Measurements from ENCODE around the gene FCRL1.

The FCRL1 gene

GRCh38 chr1:157798211-157798610 lies 21.7 kb downstream of the FCRL1 start:
- H3K36me3 ChIP-seq (ENCODE audit: insufficient read depth, low read length) = no peaks in the 10 kb centered on the region
- no peaks in the 10 kb centered on the region for H3K4me1 ChIP-seq (ENCODE audit: insufficient read depth, low read length)
- no peak overlapping the region for H3K4me3 ChIP-seq (ENCODE audit: low read depth in 1 of 2, low read length in 2 of 2)
- H3K9ac ChIP-seq (ENCODE audit: low read length) = no peak overlapping the region
- no peaks in the 10 kb centered on the region for H3K9me3 ChIP-seq (ENCODE audit: low read length)
- no peak overlapping the region for H3K27ac ChIP-seq (ENCODE audit: low read depth, low read length)
- H3K27me3 ChIP-seq (ENCODE audit: control insufficient read depth in 1 of 2, insufficient read depth in 2 of 2, low read length in 2 of 2) = no peaks in the 10 kb centered on the region

DNA sequence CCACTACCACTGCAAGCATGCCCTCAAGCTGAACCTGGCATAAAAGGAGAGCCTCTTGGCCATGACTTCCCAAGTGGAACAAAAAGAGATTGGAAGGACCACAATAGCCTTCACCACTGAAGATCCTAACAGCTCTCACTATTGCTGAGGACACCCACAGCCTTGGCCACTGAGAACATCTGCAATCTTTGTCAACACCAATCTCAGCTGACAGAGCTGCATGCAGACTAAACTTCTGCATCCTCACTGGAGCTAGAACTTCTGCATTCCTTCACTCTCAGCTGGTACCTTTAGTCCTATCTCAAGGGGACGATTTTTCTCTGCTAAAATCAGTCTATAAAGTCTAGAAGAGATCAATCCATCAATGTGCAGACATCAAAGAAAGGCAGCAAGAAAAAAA lies 34.7 kb downstream of the FCRL1 start:
- Histone ChIP-seq H3K27ac (ENCODE audit: low read depth, low read length) (no peak overlapping the region), H3K4me3 (ENCODE audit: low read depth in 1 of 2, low read length in 2 of 2) (no peak overlapping the region), H3K4me1 (ENCODE audit: insufficient read depth, low read length) (no peaks in the 10 kb centered on the region), H3K36me3 (ENCODE audit: insufficient read depth, low read length) (no peaks in the 10 kb centered on the region), H3K27me3 (ENCODE audit: control insufficient read depth in 1 of 2, insufficient read depth in 2 of 2, low read length in 2 of 2) (no peaks in the 10 kb centered on the region), H3K9ac (ENCODE audit: low read length) (no peak overlapping the region), H3K9me3 (ENCODE audit: low read length) (no peaks in the 10 kb centered on the region)

DNA sequence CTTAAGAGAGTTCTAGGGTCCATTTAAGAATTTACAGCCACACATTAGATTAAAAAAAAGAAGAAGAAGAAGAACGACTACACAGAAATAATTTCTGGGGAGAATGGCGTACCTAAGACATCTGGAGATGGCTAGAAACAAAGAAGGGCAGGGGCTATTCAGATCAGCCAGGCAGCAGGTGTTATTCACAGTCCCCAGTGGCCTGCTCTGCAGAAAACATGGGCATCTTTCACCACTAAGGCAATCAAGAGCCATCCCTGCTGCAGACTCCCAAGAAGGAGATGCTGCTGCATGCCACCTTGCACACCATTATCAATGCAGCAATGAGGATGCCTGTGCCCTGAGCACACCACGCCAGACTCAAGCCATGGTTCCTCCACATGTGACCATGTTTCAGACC lies 35.1 kb downstream of the FCRL1 start:
- Histone ChIP-seq H3K4me3 (ENCODE audit: low read depth in 1 of 2, low read length in 2 of 2) (no peak overlapping the region), H3K9me3 (ENCODE audit: low read length) (no peaks in the 10 kb centered on the region), H3K9ac (ENCODE audit: low read length) (no peak overlapping the region), H3K27me3 (ENCODE audit: control insufficient read depth in 1 of 2, insufficient read depth in 2 of 2, low read length in 2 of 2) (no peaks in the 10 kb centered on the region), H3K4me1 (ENCODE audit: insufficient read depth, low read length) (no peaks in the 10 kb centered on the region), H3K36me3 (ENCODE audit: insufficient read depth, low read length) (no peaks in the 10 kb centered on the region), H3K27ac (ENCODE audit: low read depth, low read length) (no peak overlapping the region)

DNA sequence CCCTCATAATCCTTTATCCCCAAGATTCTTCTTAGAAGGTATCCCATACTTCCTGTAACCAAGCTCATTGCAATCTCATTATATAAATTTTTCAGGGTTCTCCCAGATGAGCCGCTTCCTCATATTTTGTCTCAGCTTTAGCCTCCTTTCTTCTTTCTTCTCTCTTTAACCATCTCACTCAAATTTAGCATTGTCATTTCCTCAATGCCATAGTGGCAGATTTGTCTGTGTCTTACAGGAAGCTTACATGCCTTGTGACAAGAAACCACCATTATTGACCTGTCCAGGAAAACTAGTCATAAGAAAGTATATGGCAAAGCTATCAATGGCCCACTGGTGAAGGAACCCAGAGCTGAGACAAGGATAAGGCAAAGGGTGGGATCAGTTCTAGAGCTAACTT lies 37.0 kb downstream of the FCRL1 start:
- no peaks in the 10 kb centered on the region for H3K4me1 ChIP-seq (ENCODE audit: insufficient read depth, low read length)
- H3K9me3 ChIP-seq (ENCODE audit: low read length) = no peaks in the 10 kb centered on the region
- no peak overlapping the region for H3K27ac ChIP-seq (ENCODE audit: low read depth, low read length)
- H3K27me3 ChIP-seq (ENCODE audit: control insufficient read depth in 1 of 2, insufficient read depth in 2 of 2, low read length in 2 of 2) = no peaks in the 10 kb centered on the region
- H3K9ac ChIP-seq (ENCODE audit: low read length) = no peak overlapping the region
- H3K36me3 ChIP-seq (ENCODE audit: insufficient read depth, low read length) = no peaks in the 10 kb centered on the region
- H3K4me3 ChIP-seq (ENCODE audit: low read depth in 1 of 2, low read length in 2 of 2) = no peak overlapping the region

GRCh38 chr1:157781048-157781447 lies 38.9 kb downstream of the FCRL1 start:
- Histone ChIP-seq H3K9ac (ENCODE audit: low read length) (no peak overlapping the region), H3K36me3 (ENCODE audit: insufficient read depth, low read length) (no peaks in the 10 kb centered on the region), H3K27ac (ENCODE audit: low read depth, low read length) (no peak overlapping the region), H3K27me3 (ENCODE audit: control insufficient read depth in 1 of 2, insufficient read depth in 2 of 2, low read length in 2 of 2) (no peaks in the 10 kb centered on the region), H3K4me1 (ENCODE audit: insufficient read depth, low read length) (no peaks in the 10 kb centered on the region), H3K9me3 (ENCODE audit: low read length) (no peaks in the 10 kb centered on the region), H3K4me3 (ENCODE audit: low read depth in 1 of 2, low read length in 2 of 2) (no peak overlapping the region)

DNA sequence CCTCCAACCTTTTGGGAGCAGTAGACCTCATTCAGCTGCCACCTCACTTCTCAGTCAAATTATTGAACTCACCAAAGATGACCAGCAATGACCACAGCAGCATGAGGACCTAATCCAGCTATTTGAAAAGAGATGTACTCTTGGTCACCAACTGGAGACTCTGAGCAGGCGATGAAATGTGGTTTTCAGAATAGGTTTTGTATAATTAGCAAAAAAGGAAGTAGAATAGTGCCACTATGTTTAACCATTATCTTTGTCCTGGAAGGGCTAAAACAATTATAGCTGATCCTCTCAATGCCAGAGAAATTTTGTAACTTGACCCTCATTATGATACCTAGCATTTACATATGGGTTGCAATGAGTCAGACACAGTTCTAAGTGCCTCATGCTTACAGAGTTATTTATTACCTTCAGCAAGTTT lies 42.9 kb downstream of the FCRL1 start, which contains the start of gene FCRL2:
Gene FCRL2, minus strand, starts transcription at position 162 of the 421 bp plus-strand sequence. Its CDS starts 59 bp downstream, at position 103.
- H3K36me3 ChIP-seq (ENCODE audit: insufficient read depth, low read length) = no peaks in the 10 kb centered on the region
- H3K9ac ChIP-seq (ENCODE audit: low read length) = no peak within 1 kb of the TSS
- no peaks in the 10 kb centered on the region for H3K4me1 ChIP-seq (ENCODE audit: insufficient read depth, low read length)
- no peak within 1 kb of the TSS for H3K27ac ChIP-seq (ENCODE audit: low read depth, low read length)
- no peak within 1 kb of the TSS for H3K4me3 ChIP-seq (ENCODE audit: low read depth in 1 of 2, low read length in 2 of 2)
- no peaks in the 10 kb centered on the region for H3K9me3 ChIP-seq (ENCODE audit: low read length)
- no peaks in the 10 kb centered on the region for H3K27me3 ChIP-seq (ENCODE audit: control insufficient read depth in 1 of 2, insufficient read depth in 2 of 2, low read length in 2 of 2)

DNA sequence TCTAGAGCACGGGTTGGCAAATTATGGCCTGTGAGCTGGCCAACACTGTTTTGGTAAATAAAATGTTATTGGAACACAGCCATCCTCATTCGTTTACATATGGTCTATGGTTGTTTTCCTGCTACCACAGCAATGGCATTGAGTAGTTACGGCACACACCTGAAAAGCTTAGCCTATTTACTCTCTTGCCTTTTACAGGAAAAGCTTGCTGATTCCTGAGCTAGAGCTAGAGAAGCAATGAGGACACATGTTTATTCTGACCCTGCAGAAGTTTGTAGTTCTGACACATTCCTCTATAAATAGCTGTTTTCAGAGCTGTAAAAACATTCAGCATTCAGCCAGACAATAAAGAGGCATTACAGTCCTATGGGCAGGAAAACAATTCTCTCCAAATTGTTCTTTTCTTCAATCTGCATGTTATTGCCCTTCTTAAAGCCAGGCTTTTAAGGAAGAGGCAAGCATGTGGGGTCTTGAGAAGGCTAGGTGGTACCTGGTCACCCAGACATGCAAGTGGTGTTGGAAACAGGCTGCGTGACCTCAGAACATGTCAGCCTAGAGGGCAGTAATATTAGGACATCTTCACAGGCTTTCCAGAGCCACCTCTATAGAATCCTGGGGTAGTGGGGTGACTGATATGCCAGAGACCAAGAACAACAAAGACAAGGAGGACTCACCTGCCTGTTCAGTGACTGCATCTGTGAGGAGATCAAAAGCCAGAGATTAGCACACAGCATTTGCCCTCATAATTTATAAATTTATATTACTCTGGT lies 44.6 kb downstream of the FCRL1 start:
- Histone ChIP-seq H3K9me3 (ENCODE audit: low read length) (no peaks in the 10 kb centered on the region), H3K27ac (ENCODE audit: low read depth, low read length) (no peak overlapping the region), H3K36me3 (ENCODE audit: insufficient read depth, low read length) (no peaks in the 10 kb centered on the region), H3K9ac (ENCODE audit: low read length) (no peak overlapping the region), H3K4me1 (ENCODE audit: insufficient read depth, low read length) (no peaks in the 10 kb centered on the region), H3K4me3 (ENCODE audit: low read depth in 1 of 2, low read length in 2 of 2) (no peak overlapping the region), H3K27me3 (ENCODE audit: control insufficient read depth in 1 of 2, insufficient read depth in 2 of 2, low read length in 2 of 2) (no peaks in the 10 kb centered on the region)

DNA sequence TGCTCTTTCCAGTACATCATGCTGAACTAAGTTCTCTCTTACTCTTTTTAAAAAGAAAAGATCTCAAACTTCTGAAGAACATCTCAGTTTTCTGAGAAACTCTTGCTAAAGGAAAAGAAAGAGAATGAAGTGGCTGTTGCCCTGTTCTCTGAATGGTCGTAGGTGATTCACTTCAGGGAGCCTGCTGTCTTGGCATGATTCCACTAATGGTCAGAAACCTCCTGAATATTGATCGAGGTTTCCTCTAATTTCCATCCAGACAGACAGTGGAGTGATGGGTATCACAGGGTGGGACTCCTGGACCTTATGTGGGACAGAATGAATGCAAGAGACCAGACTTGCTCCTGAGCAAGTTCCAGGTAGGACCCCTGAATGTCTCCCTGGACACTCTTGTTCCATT lies 45.5 kb downstream of the FCRL1 start:
- Histone ChIP-seq H3K4me3 (ENCODE audit: low read depth in 1 of 2, low read length in 2 of 2) (no peak overlapping the region), H3K27ac (ENCODE audit: low read depth, low read length) (no peak overlapping the region), H3K4me1 (ENCODE audit: insufficient read depth, low read length) (no peaks in the 10 kb centered on the region), H3K27me3 (ENCODE audit: control insufficient read depth in 1 of 2, insufficient read depth in 2 of 2, low read length in 2 of 2) (no peaks in the 10 kb centered on the region), H3K36me3 (ENCODE audit: insufficient read depth, low read length) (no peaks in the 10 kb centered on the region), H3K9ac (ENCODE audit: low read length) (no peak overlapping the region), H3K9me3 (ENCODE audit: low read length) (no peaks in the 10 kb centered on the region)

DNA sequence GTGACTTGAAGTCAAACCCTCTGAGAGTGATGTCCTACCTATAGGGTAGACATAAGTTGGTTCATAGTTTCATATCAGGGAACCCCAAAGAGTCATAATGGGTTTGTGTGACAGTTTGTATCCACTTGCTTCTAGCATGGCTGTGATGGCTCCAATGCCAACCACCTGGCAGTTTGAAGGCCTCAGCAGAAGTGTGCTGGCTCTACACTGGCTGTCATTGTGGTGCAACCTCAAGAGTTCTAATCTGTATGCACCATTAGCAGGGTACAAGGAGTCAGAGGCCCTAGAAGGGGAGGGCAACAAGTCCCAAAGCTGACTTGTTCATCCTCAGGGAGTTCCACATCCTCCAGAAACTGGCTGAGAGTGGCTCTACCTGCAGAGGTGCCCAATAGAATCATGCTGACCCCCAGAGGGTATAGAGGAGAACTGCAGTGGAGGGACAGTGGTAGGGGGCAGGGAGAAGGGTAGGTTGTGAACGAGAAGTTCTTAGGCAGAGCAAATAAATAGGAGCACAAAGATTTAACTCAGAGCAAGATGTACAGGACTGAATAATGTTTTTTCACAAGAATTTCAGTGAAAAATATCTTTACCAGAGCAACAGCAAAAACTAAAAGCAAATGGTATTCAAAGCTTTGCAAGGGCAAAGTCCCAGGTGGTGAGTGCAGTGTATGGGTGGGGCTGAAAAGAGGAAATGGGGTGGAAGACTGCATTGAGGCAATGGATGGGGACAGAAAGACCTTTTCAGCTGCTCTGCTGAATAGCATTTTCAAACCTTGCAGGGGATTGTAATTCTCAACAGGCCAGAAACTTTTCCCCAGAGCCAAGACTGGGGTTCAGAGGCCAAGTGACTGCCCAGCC lies 46.2 kb downstream of the FCRL1 start:
- Histone ChIP-seq H3K9me3 (ENCODE audit: low read length) (no peaks in the 10 kb centered on the region), H3K27me3 (ENCODE audit: control insufficient read depth in 1 of 2, insufficient read depth in 2 of 2, low read length in 2 of 2) (no peaks in the 10 kb centered on the region), H3K36me3 (ENCODE audit: insufficient read depth, low read length) (no peaks in the 10 kb centered on the region), H3K27ac (ENCODE audit: low read depth, low read length) (no peak overlapping the region), H3K4me3 (ENCODE audit: low read depth in 1 of 2, low read length in 2 of 2) (no peak overlapping the region), H3K9ac (ENCODE audit: low read length) (no peak overlapping the region), H3K4me1 (ENCODE audit: insufficient read depth, low read length) (no peaks in the 10 kb centered on the region)

DNA sequence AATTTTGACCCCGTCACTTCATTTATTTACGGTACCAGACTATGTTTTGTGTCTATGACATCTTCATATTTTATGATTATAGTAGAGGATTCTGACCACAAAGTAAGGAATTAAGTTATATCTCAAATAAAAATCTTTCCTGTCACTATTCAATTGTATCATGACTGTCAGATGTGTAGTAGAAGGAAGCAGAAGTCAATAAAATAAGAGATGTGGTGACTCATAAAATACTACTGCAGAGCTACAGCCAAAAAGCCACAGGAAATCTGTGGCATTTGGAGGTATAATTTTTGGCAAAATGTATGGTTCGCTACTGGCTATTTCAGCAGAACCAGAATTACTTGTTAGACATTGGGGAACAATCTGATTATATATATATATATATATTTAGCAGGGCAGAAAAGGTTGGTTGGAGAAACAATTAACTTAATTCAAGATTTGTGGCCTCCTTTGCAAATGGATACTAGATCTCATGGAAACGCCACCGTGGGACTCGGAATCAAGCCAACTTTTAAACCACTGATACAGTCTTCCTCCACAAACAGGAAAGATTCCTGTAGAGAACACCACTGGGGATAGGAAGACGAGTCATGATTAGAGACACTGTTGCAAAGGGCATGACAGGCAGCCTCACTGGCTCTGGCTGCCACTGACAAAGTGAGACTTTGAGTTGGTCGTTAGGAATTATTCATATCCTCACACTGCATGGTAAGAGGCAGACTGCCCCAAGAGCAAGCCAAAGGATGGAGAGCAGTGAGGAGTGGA lies 48.1 kb downstream of the FCRL1 start:
- no peak overlapping the region for H3K9ac ChIP-seq (ENCODE audit: low read length)
- H3K27ac ChIP-seq (ENCODE audit: low read depth, low read length) = no peak overlapping the region
- no peak overlapping the region for H3K4me3 ChIP-seq (ENCODE audit: low read depth in 1 of 2, low read length in 2 of 2)
- no peaks in the 10 kb centered on the region for H3K4me1 ChIP-seq (ENCODE audit: insufficient read depth, low read length)
- H3K9me3 ChIP-seq (ENCODE audit: low read length) = no peaks in the 10 kb centered on the region
- no peaks in the 10 kb centered on the region for H3K36me3 ChIP-seq (ENCODE audit: insufficient read depth, low read length)
- H3K27me3 ChIP-seq (ENCODE audit: control insufficient read depth in 1 of 2, insufficient read depth in 2 of 2, low read length in 2 of 2) = no peaks in the 10 kb centered on the region

- H3K27ac ChIP-seq (ENCODE audit: low read depth, low read length) = no peak overlapping the region
- H3K4me1 ChIP-seq (ENCODE audit: insufficient read depth, low read length) = no peaks in the 10 kb centered on the region
- H3K9ac ChIP-seq (ENCODE audit: low read length) = no peak overlapping the region
- H3K4me3 ChIP-seq (ENCODE audit: low read depth in 1 of 2, low read length in 2 of 2) = no peak overlapping the region
- H3K27me3 ChIP-seq (ENCODE audit: control insufficient read depth in 1 of 2, insufficient read depth in 2 of 2, low read length in 2 of 2) = no peaks in the 10 kb centered on the region
- no peaks in the 10 kb centered on the region for H3K9me3 ChIP-seq (ENCODE audit: low read length)
- no peaks in the 10 kb centered on the region for H3K36me3 ChIP-seq (ENCODE audit: insufficient read depth, low read length)
Observed at GRCh38 chr1:157770442-157771043, 49.4 kb downstream of the FCRL1 start.
